ENCODE measurements around the gene IFNG. TPM values are rescaled to one million over a fixed set of nuclear protein-coding genes. Genes with fewer than 3 reads are reported as not detected.
"Not testable (repeated sequence)": the region's sequence is repeated elsewhere in the genome, so short reads cannot be mapped to it uniquely, and the experiment has no call there.

IFNG gene
- total RNA-seq (not detected), polyA plus RNA-seq (1 to 10 TPM in 1 of 3 donors, under 1 TPM in 1, not detected in 1; 0.27 to 8.6 TPM), total RNA-seq (0 to 7.1 (median 2.9) reads per million in 6 experiments)

- Mint-ChIP-seq H3K9me3 (no peaks in the 10 kb centered on the region), H3K36me3 (no peaks in the 10 kb centered on the region), H3K4me3 (peak within 1 kb of the TSS in 2 of 10 donors; percentile 76 to 81), H3K27me3 (no peaks in the 10 kb centered on the region), H3K4me1 (peaks cover 0 to 32% (median 11%) of the 10 kb centered on the region in 4 donors), H3K27ac (peak within 1 kb of the TSS in 3 of 10 donors; percentile 36 to 58 (median 46))
- POLR2A ChIA-PET, result no interaction called here
- ATAC-seq, result no peak
- DNase-seq, result peak in 1 of 10 donors; percentile 52
Observed at GRCh38 chr12:68159681-68160304, at the start of gene IFNG. TSS of gene IFNG (minus strand) at chr12:68159740. CDS start at chr12:68159615, 125 bp downstream.

- POLR2A ChIA-PET, H3K27ac Mint-ChIP-seq, H3K36me3 Mint-ChIP-seq, ATAC-seq, H3K27me3 Mint-ChIP-seq, H3K4me3 Mint-ChIP-seq, H3K9me3 Mint-ChIP-seq, DNase-seq: not testable (repeated sequence)
- peaks cover 7 to 18% (median 11%) of the 10 kb centered on the region in 4 donors for H3K4me1 Mint-ChIP-seq
Observed at GRCh38 chr12:68209048-68209728, 49.6 kb upstream of the IFNG start.

- POLR2A ChIA-PET, result interaction anchor here (1.2 kb wide), 1 partner anchor 26 kb away, joined by 3 read pairs; no protein-coding TSS in a partner anchor
Observed at GRCh38 chr12:68207276-68207675, 47.7 kb upstream of the IFNG start.

GRCh38 chr12:68206446-68206845 is 46.9 kb upstream of the IFNG start:
- H3K27ac Mint-ChIP-seq, result no peak overlapping the region
- POLR2A ChIA-PET, result no interaction called here
- no peak for ATAC-seq
- no peaks in the 10 kb centered on the region for H3K36me3 Mint-ChIP-seq
- peaks cover 0 to 2% (median 0%) of the 10 kb centered on the region in 9 donors for H3K9me3 Mint-ChIP-seq
- peaks cover 0 to 2% (median 0%) of the 10 kb centered on the region in 5 donors for H3K27me3 Mint-ChIP-seq
- H3K4me3 Mint-ChIP-seq, result no peak overlapping the region
- peaks cover 8 to 24% (median 17%) of the 10 kb centered on the region in 4 donors for H3K4me1 Mint-ChIP-seq
- DNase-seq, result no peak

More at GRCh38 chr12:68207276-68207675, 47.7 kb upstream of the IFNG start:
- Mint-ChIP-seq H3K36me3 (peaks cover 0 to 8% (median 0%) of the 10 kb centered on the region in 3 donors), H3K27me3 (peaks cover 0 to 2% (median 0%) of the 10 kb centered on the region in 5 donors), H3K27ac (no peak overlapping the region), H3K4me3 (no peak overlapping the region), H3K9me3 (peaks cover 0 to 7% (median 2%) of the 10 kb centered on the region in 9 donors), H3K4me1 (peaks cover 12 to 32% (median 21%) of the 10 kb centered on the region in 4 donors)
- ATAC-seq (no peak), DNase-seq (no peak)

- Mint-ChIP-seq H3K4me3 (peak overlapping the region in 3 of 10 donors; percentile 0 to 19 (median 8)), H3K4me1 (peaks cover 10 to 37% (median 32%) of the 10 kb centered on the region in 4 donors), H3K27me3 (no peaks in the 10 kb centered on the region), H3K9me3 (peaks cover 0 to 2% (median 0%) of the 10 kb centered on the region in 9 donors), H3K36me3 (no peaks in the 10 kb centered on the region), H3K27ac (peak overlapping the region in 4 of 10 donors; percentile 1 to 32 (median 6))
- POLR2A ChIA-PET, result interaction anchor here (0.8 kb wide), 1 partner anchor 9 kb away, joined by 5 read pairs; no protein-coding TSS in a partner anchor
- DNase-seq (no peak), ATAC-seq (peak; percentile 44 to 75)
Observed at GRCh38 chr12:68203460-68203875, 43.9 kb upstream of the IFNG start.

- Mint-ChIP-seq H3K36me3 (no peaks in the 10 kb centered on the region), H3K27me3 (no peaks in the 10 kb centered on the region), H3K4me3 (no peak overlapping the region), H3K9me3 (no peaks in the 10 kb centered on the region), H3K27ac (peak overlapping the region in 1 of 10 donors; percentile 36), H3K4me1 (peaks cover 10 to 37% (median 32%) of the 10 kb centered on the region in 4 donors)
- no peak for DNase-seq
- ATAC-seq, result no peak
- POLR2A ChIA-PET, result no interaction called here
Observed at GRCh38 chr12:68200854-68201253, 41.3 kb upstream of the IFNG start.

- Mint-ChIP-seq H3K27me3 (no peaks in the 10 kb centered on the region), H3K4me1 (peaks cover 10 to 37% (median 32%) of the 10 kb centered on the region in 4 donors), H3K36me3 (no peaks in the 10 kb centered on the region), H3K4me3 (no peak overlapping the region), H3K27ac (no peak overlapping the region), H3K9me3 (no peaks in the 10 kb centered on the region)
- no peak for DNase-seq
- POLR2A ChIA-PET, result no interaction called here
- ATAC-seq, result no peak
Observed at GRCh38 chr12:68199127-68199526, 39.6 kb upstream of the IFNG start.

- Mint-ChIP-seq H3K9me3 (no peaks in the 10 kb centered on the region), H3K4me1 (peaks cover 12 to 34% (median 30%) of the 10 kb centered on the region in 4 donors), H3K27ac (peak overlapping the region in 1 of 10 donors; percentile 63), H3K36me3 (no peaks in the 10 kb centered on the region), H3K27me3 (peaks cover 0 to 2% (median 0%) of the 10 kb centered on the region in 5 donors), H3K4me3 (peak overlapping the region in 2 of 10 donors; percentile 50 to 82)
- POLR2A ChIA-PET, result interaction anchor here (2.2 kb wide), 1 partner anchor 17 kb away, joined by 7 read pairs; no protein-coding TSS in a partner anchor
- DNase-seq, result no peak
- no peak for ATAC-seq
Observed at GRCh38 chr12:68198507-68199086, 39.1 kb upstream of the IFNG start.

GRCh38 chr12:68190301-68190700 is 30.8 kb upstream of the IFNG start:
- Mint-ChIP-seq H3K4me3 (peak overlapping the region in 8 of 10 donors; percentile 11 to 70 (median 42)), H3K27ac (peak overlapping the region in 7 of 10 donors; percentile 1 to 92 (median 72)), H3K4me1 (peaks cover 11 to 31% (median 16%) of the 10 kb centered on the region in 4 donors), H3K9me3 (no peaks in the 10 kb centered on the region), H3K36me3 (no peaks in the 10 kb centered on the region), H3K27me3 (peaks cover 0 to 2% (median 0%) of the 10 kb centered on the region in 5 donors)
- POLR2A ChIA-PET, result interaction anchor here (1.2 kb wide), 1 partner anchor 14 kb away, joined by 3 read pairs; no protein-coding TSS in a partner anchor
- DNase-seq, result no peak
- no peak for ATAC-seq

- Mint-ChIP-seq H3K27me3 (peaks cover 0 to 2% (median 0%) of the 10 kb centered on the region in 5 donors), H3K27ac (peak overlapping the region in 8 of 10 donors; percentile 43 to 92 (median 82)), H3K4me1 (peaks cover 11 to 31% (median 16%) of the 10 kb centered on the region in 4 donors), H3K4me3 (peak overlapping the region in 8 of 10 donors; percentile 33 to 74 (median 64)), H3K9me3 (no peaks in the 10 kb centered on the region), H3K36me3 (no peaks in the 10 kb centered on the region)
- ATAC-seq (peak; percentile 84 to 93), DNase-seq (peak in 5 of 10 donors; percentile 10 to 49 (median 38))
- POLR2A ChIA-PET, result interaction anchor here (1.2 kb wide), 1 partner anchor 14 kb away, joined by 3 read pairs; no protein-coding TSS in a partner anchor
Observed at GRCh38 chr12:68189821-68190242, 30.3 kb upstream of the IFNG start.

GRCh38 chr12:68185598-68185997 is 26.1 kb upstream of the IFNG start:
- peaks cover 15 to 43% (median 28%) of the 10 kb centered on the region in 4 donors for H3K4me1 Mint-ChIP-seq
- no peak overlapping the region for H3K4me3 Mint-ChIP-seq
- H3K9me3 Mint-ChIP-seq, result no peaks in the 10 kb centered on the region
- ATAC-seq, result no peak
- no peaks in the 10 kb centered on the region for H3K36me3 Mint-ChIP-seq
- POLR2A ChIA-PET, result interaction anchor here (0.5 to 0.6 kb wide), 2 partner anchors 108 to 1314 kb away, joined by 3 read pairs; no protein-coding TSS in a partner anchor
- DNase-seq, result no peak
- H3K27me3 Mint-ChIP-seq, result no peaks in the 10 kb centered on the region
- H3K27ac Mint-ChIP-seq, result no peak overlapping the region

Measured in naive thymus-derived CD8-positive, alpha-beta T cell (primary cell).